ENCODE data around the gene GRIK1.

The GRIK1 gene

GRCh38 chr21:29711236-29711635 is 228.6 kb downstream of the GRIK1 start:
- no peak for DNase-seq

GRCh38 chr21:29710498-29710897 is 229.3 kb downstream of the GRIK1 start:
- no peak for DNase-seq

GRCh38 chr21:29708401-29708800 is 231.4 kb downstream of the GRIK1 start:
- no peak for DNase-seq

- no peak for DNase-seq
Observed at GRCh38 chr21:29704719-29705118, 235.1 kb downstream of the GRIK1 start.

DNA sequence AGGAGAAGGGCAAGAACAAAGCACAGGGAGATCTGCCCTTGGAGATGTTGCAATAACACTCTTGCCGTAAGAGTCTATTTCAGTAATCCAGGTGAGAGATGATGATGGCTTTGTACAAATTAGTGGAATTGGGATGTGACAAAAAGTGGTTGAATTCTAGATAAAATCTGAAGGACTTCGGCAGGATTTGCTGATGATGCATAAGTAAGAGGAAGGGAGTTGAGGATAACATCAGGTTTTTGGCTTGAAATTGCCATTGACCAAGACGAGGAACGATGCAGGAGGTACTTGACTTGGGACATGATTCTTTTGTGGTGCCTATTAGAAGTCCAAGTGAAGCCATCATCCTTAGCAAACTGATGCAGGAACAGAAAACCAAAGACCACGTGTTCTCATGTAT is 238.1 kb downstream of the GRIK1 start:
- DNase-seq: no peak

DNA sequence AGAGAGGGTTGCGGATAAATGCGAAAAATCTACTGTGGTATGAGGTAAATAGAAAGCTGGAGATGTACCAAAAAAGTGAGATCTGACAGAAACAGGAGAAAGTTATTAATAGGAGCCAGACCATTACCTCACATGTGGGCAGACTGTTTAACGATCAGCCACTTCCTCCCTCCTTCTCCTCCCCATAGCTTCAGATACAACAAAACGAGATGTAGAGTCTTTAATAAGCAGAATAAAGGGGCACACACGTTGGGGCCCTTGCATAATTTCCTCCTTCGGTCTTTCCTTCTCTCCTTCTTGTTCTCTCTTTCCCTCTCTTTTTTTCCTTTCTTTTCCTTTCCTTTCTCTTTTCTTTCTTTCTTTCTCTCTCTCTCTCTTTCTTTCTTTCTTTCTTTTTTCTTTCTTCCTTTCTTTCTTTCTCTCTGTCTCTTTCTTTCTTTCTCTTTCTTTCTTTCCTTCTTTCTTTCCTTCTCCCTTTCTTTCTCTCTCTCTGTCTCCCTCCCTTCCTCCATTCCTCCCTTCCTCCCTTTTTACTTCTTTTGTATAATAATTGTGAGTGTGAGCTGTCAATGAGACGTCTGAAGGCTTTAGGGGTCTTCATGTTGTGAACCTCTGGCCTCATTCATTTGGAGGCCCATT is 242.1 kb downstream of the GRIK1 start:
- no peak for DNase-seq

DNA sequence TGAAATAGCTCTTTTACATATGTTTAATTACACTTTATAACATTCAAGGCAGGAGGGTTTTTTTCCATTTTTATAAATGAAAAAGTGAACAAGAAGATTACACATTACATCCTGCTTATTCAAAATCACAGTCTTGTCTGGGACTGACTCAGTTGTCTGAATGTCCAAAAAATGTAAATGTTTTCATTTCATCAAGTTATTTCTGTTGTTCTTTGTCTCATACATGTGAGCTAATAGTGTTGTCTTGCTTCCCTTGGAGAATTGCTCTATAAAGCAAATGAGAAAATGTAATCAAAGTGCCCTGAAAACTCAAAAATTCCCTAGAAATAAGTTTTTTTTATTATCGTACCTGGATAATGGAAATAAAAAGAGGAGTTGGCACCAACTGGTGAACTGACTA is 242.9 kb downstream of the GRIK1 start:
- no peak for DNase-seq

GRCh38 chr21:29691616-29692491 is 247.9 kb downstream of the GRIK1 start:
- DNase-seq: no peak

GRCh38 chr21:29689753-29690152 is 250.0 kb downstream of the GRIK1 start:
- no peak for DNase-seq

DNA sequence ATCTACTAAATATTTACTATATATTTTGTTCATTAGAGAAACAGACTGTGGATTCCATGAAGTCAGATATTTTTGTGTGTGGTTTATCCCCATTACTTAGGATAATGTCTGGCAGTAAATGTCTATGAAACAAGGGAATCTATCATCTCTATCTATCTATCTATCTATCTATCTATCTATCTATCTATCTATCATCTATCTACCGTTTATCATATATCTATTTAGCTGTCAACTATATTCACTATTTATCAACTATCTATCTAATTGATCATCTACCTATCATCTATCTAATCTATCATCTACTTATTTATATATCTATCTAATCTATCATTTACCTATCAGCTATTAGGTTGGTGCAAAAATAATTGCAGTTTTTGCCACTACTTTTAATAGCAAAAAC is 255.7 kb downstream of the GRIK1 start:
- DNase-seq: no peak

- no peak for DNase-seq
Observed at GRCh38 chr21:29682800-29683199, 257.0 kb downstream of the GRIK1 start.

DNA sequence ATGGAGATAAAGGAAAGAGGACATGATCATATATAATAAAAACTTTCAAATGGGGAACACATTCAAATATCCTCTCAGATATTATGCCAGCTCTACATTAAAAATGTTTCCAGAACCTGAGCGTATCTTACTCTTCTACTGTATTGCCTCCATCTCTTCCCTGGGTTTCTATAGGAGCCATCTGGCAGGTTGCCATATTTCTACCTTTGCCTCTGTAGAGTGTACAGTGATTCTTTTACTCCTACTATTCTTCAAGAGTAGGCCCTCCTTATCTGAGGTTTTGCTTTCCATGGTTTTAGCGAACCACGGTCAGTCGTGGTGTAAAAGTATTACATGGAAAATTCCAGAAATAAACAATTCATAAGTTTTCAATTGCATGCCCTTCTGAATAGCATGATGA is 259.5 kb downstream of the GRIK1 start:
- no peak for DNase-seq

DNA sequence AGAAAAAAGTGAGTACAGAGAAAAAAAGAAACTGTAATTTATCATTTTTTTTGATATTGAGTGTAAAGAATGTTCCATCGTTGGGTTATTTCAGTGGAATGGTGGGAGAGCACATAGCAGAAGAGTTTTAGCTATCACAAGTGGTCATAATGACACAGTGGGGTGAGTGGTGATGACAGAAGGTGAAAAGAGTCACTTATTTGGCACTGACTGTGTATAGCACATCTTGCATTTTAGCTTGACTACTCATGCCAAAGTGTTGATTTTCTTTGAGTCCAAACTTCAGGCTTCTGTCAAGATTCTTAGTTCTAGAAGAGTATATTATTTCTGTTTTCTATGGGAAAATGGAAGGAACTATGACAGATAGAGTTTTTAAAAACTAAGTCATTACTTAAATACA is 261.2 kb downstream of the GRIK1 start:
- no peak for DNase-seq

DNA sequence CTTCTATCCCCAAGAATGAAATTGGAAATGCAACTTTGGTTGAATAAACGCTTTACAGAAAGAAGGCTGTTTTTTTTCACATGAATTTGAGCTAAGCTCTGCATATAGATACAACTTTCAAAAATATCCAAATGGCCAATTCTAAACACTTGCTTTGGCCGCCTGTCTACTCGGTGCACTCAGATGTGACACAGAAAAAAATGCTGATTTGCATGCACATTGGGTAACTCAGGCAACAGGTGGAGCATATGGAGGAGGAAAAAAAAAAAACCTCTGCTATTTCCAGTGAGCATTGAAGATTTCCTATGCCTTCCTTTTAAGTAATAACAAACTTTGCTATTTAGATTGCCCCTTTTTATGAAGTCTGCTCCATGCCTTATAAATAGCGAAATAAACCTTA is 262.5 kb downstream of the GRIK1 start:
- DNase-seq: no peak

DNA sequence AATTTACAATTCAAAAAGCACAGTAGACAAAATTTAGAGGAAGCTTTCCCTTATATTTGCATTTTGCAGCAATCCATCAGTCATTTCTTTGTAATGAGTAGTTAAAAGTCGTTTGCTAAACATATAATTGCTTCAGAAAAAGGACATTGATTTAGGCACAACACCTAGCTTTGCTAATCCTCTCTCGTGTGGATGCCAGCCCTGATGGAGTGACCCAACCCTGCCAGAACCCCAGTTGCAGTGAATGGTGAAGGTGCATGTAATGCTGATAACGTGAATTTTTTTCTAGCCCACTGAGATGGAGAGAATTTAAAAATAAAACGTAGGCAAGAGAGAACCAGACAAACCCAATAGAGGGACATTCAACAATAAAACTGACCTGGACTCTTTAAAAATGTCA is 263.4 kb downstream of the GRIK1 start:
- DNase-seq: no peak

GRCh38 chr21:29675451-29675850 is 264.3 kb downstream of the GRIK1 start:
- DNase-seq: no peak

- no peak for DNase-seq
Observed at GRCh38 chr21:29674343-29674742, 265.5 kb downstream of the GRIK1 start.

- DNase-seq: no peak
Observed at GRCh38 chr21:29673096-29673610, 266.6 kb downstream of the GRIK1 start.

DNA sequence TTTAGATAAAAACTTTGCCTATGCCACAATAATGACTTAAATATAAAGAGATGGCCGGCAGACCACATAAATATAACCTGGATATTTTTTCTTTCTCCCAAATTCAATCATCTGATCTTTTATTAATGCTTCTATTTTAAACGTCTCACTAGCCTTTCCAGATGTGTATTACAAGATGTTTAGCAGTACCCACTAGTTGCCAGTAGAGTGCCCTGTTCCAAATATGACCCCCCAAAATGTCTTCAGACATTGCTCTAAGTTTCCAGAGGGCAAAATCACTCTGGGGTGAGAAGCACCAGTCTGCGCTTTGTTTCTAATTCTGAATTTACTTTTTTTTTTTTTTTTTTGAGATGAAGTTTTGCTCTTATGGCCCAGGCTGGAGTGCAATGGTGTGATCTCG is 268.1 kb downstream of the GRIK1 start:
- DNase-seq: no peak

DNA sequence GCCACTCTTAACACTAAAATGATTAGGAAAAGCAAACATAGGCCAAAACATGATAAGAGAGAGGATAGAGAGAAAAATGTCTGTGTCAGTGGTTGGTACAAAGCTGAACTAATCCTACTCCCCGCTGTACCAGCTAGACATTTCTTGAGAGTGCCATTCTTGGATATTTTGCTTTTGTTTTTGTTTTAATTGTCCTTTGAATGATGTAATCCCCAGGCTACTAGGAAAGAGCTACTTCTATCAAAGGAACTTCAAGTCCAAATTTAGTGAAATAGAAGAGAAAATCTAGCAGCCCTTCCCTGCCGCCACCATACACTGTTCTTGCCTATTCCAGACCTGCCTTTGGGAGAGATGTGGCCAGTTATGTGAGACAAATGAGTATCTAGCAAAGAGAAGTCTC is 269.6 kb downstream of the GRIK1 start:
- no peak for DNase-seq

GRCh38 chr21:29669416-29669815 is 270.4 kb downstream of the GRIK1 start:
- DNase-seq: no peak

DNA sequence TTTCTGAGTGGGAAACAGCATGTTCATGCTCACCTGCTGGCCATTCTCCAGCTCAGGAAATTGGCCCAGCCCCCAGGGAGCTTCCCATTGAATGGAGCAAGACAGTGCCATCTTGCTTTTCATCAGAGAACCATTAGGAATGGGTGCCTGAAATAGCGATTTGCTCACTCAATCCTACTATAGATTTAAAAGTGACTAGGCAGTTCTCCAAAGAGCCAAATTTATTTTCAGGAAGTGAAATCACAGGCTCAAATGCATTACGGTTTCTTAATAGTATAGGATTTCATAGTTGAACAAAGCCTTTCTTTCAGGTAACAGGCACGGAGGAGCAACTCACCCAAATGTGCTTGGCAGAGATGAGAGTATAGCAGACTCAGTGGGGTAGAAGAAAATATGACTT is 272.1 kb downstream of the GRIK1 start:
- no peak for DNase-seq

DNA sequence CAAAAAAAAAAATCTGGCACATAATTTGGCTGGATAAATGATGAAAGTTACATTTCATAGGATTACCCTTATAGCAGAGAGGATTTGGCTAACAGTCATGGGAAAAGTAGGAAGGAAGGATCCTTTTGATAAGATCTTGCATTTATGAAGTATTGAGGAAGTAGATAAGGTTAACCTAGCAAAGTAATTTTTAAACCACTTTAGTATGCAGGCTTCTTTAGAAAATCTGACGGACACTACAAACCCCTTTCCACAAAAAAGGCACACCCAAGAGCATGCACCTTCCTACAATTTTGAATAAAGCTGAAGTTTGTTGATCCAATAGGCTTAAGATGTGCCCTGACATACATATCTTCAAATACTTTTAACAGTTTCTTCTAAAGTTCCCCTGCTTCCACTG is 275.2 kb downstream of the GRIK1 start:
- DNase-seq: no peak

DNA sequence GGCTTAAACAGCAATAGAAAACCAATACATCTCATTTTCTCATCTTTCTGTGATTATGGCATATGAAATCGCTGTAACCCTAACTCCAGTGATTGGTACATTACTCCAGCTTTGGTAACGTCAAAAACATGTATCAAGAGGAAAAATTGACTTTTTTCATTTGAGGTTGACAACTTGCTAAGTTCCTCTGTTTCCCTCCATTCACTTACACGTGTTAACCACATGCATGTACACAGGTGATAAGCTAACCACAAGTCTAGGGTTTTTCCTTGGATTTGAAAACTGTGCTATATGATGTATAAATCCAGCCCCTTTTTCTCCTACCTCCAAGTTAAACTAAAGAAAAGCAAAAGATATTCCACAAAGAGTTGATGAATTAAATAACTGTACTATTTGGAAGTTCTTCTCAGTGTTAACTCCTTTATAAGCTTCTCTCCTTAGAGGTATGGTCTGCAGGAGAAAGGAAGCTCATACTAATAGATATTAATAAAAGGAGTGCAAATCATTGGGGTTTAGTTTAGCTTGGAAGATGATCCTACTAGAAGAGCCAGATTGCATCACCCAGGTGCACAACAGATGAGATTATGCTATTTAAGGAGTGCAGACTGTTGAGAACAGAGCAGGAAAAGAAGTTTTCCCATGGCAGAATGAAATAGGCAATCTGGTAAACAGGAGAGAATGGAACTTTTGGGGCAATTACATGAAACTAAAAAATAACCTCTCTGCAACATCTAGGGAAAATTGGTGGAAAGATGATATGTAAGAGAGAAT is 277.9 kb downstream of the GRIK1 start:
- DNase-seq: no peak
